DMS 273 treated with DMSO at 0.1 percent for 48 hours (cell line): ENCODE results near the gene BMP10.

Source experiments
- DNase-seq: peaks from one replicate; lab custom pipeline; 2025; lab: John Stamatoyannopoulos, UW

The BMP10 gene

DNA sequence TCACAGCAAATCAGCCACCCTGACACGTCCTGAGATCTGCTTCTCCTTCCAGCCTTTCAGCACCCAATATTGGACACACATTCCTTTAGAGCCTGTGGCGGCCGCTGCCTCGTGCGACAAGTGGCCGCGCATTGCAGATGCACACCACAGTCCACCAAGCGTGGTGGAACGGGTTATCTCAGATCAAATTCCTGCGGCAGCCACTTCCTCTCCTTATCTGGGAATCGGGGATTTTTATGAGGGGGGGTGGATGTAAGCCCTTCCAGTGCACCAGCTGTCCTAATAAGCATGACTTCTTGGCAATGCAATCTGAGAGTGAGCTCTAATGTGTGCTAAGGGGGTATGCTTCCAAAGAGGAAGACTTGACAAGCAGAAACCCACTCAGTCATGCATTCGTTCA is 18.3 kb upstream of the BMP10 start:
- DNase-seq, result no peak

GRCh38 chr2:68889021-68889420 is 17.8 kb upstream of the BMP10 start:
- no peak for DNase-seq

GRCh38 chr2:68888038-68888704 is 17.0 kb upstream of the BMP10 start:
- DNase-seq, result no peak

- DNase-seq, result no peak
These were observed 14.5 kb upstream of the BMP10 start for GRCh38 chr2:68885811-68886075.

DNA sequence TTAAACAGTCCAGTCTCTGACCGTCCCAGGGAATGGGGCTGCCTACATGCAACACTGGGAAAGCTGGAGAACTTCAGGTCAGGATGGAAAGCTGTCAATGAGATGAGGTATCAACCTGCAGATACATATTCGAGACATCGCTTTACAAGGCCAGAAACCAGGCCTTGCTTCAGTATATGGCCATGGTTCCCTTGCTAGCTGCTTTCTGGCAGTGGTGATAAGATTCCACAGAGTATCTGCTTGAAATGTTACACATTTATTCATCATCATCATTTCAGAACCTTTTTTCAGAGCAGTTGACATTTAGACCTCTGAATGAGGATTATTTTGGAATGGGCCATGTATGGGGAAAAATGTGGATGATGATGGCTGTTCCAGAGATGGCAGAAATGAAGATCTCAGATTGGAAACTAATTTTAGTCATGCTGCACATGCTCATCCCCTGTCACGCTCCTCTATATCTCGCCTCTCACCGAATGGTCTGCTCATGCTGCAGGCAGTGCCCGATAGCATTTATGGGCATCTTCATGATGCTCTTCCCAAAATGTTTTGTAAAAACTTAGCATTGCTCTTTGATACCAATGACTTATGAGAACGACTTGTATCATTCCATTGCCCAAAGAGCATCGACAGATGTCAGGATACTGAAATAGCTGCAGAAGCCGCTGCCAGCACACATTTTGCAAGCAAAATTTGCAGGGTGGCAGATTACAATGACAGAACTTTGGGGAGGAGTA is 14.0 kb upstream of the BMP10 start:
- DNase-seq, result no peak

GRCh38 chr2:68880213-68880612 is 9.0 kb upstream of the BMP10 start:
- DNase-seq, result no peak

- no peak for DNase-seq
These were observed 8.1 kb upstream of the BMP10 start for GRCh38 chr2:68879296-68879695.

GRCh38 chr2:68878753-68879152 is 7.6 kb upstream of the BMP10 start:
- no peak for DNase-seq

DNA sequence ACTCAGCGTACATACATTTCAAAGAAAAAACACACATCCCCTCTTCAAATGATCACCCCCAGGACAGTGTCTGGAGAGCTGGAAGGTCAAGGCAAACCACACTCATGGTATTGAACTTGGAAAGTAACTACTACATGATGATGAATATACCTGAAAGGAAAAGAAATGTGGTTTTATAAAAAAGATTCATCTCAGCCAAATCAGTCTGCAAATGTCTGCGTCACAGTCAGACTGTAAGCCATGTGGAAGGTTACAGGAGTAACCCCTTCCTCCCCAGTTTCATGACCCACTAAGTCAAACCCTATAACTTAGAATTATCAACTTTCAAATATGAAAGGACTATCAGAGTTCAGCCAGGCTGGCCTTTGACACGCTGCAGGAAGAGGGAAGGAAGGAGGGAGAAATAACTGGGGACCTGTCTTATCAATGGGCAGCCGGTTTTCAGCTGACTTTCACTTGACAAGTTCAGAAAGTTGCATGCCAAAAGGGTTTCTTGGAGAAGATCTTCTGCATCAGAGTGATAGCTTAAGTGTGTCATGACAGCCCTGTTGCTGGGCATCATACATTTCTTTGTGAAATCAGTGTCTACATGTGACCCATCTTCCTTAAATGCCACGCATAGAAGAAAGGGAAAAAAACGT is 7.0 kb upstream of the BMP10 start:
- DNase-seq, result no peak

GRCh38 chr2:68877079-68877772 is 6.0 kb upstream of the BMP10 start:
- no peak for DNase-seq

GRCh38 chr2:68870215-68870614 is 982 bp downstream of the BMP10 start:
- no peak for DNase-seq

- no peak for DNase-seq
These were observed 6.1 kb downstream of the BMP10 start for GRCh38 chr2:68865108-68865507.

DNA sequence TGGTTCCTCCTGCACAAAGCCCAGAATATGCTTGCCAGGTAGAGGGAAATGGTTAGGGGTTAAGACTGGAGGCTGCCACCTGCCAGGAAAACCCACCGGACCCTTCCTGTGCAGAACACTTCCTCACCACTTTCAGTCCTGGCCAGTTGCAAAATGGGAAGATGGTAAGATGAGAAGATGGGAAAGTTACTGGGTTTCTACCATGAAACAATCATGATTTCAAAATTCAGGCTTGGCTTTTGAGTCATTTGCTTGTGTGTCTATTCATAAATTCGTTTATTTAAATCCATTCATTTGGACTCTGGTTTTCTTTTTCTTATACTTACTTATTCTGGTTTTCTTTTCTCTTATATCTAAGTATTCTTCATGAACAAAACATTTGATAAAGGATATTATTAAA is 7.2 kb downstream of the BMP10 start:
- DNase-seq, result no peak

DNA sequence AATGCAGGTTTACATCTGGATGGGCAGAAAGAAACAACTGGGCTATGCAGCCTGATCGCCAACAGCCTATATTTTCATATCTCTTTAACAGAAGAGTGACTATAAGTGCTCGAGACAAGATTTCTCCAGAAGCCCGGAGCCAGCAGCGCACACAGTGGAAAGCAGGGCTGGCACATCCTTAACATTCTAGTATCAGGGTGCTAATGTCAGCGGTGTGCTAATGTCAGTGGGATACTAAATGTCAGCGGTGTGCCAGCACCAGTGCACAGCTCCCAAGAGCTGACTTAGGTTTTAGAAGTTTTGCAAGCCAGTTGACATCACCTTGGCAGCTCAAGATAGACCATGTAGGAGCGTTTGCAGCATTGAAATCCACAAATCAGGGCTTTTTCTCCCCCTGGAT is 8.3 kb downstream of the BMP10 start:
- DNase-seq, result no peak

DNA sequence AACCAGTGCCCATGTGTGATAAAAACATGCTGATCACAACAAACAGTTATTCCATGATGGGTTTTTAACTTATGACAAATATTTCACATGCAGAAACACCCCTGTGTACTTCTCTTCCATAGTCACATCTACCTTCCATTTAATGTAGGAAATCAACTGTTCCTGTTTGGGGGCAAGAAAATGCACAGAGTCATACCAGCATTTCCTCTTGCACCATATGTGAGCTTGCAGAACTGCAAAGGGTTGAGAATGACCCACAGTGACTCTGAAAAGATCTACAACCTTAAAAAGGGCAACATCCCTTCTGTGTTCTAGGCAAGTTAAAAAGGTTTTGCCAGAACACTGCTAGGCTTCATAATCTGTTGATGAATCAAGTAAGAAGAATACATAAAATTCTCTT is 9.9 kb downstream of the BMP10 start:
- DNase-seq, result no peak

DNA sequence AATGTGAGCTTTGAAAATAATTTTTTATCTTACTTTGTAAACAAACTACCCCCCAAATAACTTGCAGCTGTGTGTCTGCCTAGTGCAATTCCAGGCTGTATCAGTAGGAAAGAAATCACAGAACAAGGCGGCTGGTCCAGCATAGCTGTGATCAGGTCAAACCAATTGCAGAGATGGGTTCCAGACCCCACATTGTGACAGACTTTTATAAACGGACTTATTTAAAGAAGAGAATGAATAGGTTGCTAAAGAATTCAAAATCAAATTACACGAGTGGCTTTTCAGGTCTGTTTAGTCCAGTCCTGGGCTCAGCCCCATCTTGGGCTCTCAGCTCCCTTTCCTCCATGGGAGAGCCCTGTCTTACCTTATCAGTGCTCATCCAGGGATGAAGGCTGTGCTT is 11.1 kb downstream of the BMP10 start:
- DNase-seq, result no peak

GRCh38 chr2:68857855-68858456 is 13.2 kb downstream of the BMP10 start:
- no peak for DNase-seq

GRCh38 chr2:68857202-68857845 is 13.9 kb downstream of the BMP10 start:
- DNase-seq, result no peak

DNA sequence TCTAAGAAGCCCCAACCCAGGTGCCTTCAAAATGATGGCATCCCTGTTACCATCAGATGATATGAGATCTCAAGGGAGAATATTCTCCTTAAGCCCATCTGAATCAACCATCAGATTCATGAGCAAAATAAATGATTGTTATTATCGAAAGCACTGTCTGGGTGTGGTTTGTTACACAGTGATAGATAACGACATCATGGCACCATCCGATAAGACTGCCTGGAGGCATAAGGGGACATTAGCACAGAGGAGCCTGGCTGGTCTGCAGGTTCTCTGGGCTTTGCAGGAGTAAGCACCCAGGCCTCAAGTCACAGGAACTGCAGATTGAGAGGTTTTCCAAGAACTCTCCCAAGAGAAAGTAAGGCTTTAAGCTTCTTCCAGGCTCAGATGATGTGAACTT is 15.6 kb downstream of the BMP10 start:
- no peak for DNase-seq

DNA sequence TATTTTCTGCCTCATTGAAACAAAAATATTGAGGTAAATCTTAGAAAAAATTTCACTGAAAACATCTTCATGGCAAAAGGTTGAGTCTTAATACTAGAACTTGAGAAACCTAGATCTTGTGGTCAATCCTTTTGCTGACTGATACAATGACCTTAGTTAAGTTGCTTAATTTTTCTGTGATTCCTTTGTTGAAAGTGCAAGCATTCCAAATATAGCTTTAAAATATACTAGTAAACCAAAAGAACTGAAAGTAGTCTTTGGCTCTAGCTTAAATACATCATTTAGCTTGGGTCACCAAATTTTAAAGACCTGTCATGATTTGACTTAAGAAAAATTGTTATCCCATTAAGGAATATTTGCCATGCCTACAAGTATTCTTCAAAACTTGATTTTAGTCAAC is 16.7 kb downstream of the BMP10 start:
- DNase-seq, result no peak

DNA sequence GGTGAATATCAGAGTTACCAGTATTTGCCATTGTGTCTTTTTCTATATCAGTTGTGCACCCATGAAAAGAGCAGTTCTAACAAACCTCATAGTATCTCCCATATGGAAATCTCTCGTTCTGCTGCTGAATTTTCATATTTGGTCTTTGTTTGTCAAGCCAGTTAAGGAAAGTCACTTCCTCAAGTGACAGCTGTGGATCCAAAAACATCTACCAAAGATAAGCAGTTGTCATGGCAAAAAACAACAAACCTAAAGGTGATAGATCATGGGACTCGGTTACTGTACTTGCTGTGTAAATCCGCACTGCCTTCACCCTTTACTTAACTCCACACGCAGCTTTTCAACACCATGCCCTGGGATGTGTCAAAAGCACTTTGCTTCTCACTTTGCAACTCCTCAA is 17.3 kb downstream of the BMP10 start:
- no peak for DNase-seq

GRCh38 chr2:68853035-68853434 is 18.2 kb downstream of the BMP10 start:
- no peak for DNase-seq
